Upper lobe of left lung (tissue), 4 donors: ENCODE data around the gene CAB39.

ENCODE experiments used
- POLR2A ChIP-seq, 4 donors: fragments of 450-650 bp; IDR thresholded peaks; one replicate each; pipeline ENCODE4 v1.5.1; 2016 to 2017; ENCODE audit warnings: antibody characterized with exemption in 4 of 4, mild to moderate bottlenecking in 2 of 4
- POLR2AphosphoS5 ChIP-seq, 2 donors: sonication (generic); formaldehyde crosslinking; IDR thresholded peaks; one replicate each; pipeline ENCODE4 v1.5.1; 2017; ENCODE audit warnings: antibody characterized with exemption in 2 of 2
- TF ChIP-seq, protein P1 (sequence below), 6 experiments: fragments of 450-650 bp in 4 of 6; fragments of 200-600 bp in 2 of 6; sonication (generic) in 2 of 6; IDR thresholded peaks; one replicate each; pipeline ENCODE4 v1.5.1; 2016 to 2019; ENCODE audit warnings: antibody characterized with exemption in 6 of 6

DNA sequence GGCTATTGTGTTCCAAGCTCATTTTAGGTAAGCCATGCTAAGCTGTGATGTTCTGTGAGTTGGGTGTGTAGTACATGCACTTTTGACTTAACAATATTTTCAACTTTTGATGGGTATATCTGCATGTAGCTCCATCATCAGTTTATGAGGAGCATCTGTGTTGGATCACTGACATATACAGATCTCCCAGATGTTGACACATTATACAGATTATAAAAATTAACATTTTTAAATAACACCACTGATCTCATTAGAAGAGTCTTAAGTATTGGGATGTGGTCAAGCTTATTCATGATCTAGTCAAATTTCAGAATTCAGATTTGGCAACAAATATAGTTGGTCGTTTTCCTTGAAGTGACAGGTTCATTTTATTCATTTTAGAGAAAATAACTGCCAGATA, 51.7 kb downstream of the CAB39 start:
- TF ChIP-seq, protein P1, sequence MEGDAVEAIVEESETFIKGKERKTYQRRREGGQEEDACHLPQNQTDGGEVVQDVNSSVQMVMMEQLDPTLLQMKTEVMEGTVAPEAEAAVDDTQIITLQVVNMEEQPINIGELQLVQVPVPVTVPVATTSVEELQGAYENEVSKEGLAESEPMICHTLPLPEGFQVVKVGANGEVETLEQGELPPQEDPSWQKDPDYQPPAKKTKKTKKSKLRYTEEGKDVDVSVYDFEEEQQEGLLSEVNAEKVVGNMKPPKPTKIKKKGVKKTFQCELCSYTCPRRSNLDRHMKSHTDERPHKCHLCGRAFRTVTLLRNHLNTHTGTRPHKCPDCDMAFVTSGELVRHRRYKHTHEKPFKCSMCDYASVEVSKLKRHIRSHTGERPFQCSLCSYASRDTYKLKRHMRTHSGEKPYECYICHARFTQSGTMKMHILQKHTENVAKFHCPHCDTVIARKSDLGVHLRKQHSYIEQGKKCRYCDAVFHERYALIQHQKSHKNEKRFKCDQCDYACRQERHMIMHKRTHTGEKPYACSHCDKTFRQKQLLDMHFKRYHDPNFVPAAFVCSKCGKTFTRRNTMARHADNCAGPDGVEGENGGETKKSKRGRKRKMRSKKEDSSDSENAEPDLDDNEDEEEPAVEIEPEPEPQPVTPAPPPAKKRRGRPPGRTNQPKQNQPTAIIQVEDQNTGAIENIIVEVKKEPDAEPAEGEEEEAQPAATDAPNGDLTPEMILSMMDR (IDR thresholded peaks at IDR 0.05) = no peak
- no peak for TF ChIP-seq POLR2A (IDR thresholded peaks at IDR 0.05)
- TF ChIP-seq POLR2AphosphoS5 (IDR thresholded peaks at IDR 0.05) = no peak
